Measurements from ENCODE around the gene ADAM8.

DNA sequence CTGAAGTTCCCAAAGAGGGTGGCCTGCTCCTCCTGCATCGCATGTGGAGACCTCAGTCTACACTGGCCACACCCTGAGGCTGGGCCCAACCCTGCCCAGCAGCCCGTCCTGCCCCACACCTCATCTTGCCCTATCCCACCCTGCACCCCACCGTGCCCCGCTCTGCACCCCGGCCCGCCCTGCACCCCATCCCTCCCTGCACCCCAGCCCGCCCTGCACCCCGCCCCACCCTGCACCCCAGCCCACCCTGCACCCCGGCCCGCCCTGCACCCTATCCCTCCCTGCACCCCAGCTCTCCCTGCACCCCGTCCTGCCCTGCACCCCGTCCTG is 24.5 kb downstream of the ADAM8 start:
- TF ChIP-seq, protein P1, sequence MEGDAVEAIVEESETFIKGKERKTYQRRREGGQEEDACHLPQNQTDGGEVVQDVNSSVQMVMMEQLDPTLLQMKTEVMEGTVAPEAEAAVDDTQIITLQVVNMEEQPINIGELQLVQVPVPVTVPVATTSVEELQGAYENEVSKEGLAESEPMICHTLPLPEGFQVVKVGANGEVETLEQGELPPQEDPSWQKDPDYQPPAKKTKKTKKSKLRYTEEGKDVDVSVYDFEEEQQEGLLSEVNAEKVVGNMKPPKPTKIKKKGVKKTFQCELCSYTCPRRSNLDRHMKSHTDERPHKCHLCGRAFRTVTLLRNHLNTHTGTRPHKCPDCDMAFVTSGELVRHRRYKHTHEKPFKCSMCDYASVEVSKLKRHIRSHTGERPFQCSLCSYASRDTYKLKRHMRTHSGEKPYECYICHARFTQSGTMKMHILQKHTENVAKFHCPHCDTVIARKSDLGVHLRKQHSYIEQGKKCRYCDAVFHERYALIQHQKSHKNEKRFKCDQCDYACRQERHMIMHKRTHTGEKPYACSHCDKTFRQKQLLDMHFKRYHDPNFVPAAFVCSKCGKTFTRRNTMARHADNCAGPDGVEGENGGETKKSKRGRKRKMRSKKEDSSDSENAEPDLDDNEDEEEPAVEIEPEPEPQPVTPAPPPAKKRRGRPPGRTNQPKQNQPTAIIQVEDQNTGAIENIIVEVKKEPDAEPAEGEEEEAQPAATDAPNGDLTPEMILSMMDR (IDR thresholded peaks at IDR 0.05) = no peak
- no peak for TF ChIP-seq EZH2 (IDR thresholded peaks at IDR 0.05; ENCODE audit: borderline replicate concordance, insufficient read depth, low read depth, low read length, poor library complexity, severe bottlenecking)
